HK-2 (cell line): ENCODE measurements around the gene OR5K1.
A peak's percentile ranks its signal among the peaks of the same experiment; 100 is the strongest.

Experiments
- DNase-seq: peaks from one replicate; pipeline ENCODE4 v3.0.0-alpha.2; 2018; ENCODE audit not compliant: unreplicated experiment

The OR5K1 gene

DNA sequence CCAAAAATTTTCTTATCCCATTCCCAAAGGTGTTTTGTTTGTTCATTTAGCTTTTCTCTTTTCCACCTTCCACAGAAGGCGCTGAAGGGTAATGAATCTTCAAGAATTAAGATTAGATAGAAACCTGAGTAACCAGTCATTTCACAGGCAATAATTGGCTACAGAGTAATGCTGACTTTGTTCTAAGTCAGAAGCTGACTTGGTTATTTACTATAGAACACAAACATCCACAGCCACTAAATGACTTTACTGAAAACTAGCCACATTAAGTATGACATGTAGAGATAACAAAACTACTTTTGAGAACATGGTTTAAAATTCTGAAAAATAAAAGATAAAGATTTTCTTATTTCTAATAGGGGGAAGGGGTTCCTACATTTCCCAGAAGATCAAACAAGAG, 51.9 kb downstream of the OR5K1 start:
- no peak for DNase-seq

DNA sequence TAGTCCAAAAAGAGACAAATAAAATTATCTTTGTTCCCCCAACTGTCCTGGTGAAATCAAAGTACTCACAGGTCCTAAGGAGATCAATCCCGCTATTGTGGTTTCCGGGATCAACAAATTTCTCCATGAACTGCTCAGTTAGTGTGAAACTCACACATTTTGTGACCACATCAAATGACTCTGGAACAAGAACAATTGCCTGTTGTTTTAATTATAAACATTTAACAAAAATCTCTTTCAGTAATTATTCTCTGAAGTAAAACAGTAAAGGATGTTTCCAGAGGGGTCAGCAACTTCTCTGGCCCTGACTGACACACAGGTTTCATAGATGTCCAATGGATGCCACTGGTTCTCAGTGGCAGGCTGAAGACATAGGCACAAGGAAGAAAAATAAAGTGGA, 55.8 kb downstream of the OR5K1 start:
- DNase-seq, result no peak

DNA sequence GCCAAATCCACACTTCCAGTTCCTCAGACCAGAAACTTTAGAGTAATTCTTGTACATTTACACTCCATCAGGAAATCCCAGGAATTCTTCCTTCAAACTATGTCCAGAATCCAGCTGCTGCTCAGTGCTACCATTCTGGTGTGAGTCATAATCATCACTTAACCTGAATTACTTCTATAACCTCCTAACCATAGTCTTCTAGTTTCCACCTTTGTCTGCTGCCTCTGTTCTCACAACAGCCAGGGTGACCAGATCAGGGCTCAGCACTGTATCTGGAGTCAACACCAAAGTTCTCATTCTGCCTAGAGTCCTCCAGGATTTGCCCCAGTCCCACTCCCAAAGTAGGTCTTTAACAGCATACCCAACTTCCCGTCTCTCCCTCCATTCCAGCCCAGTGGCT, 56.4 kb downstream of the OR5K1 start:
- DNase-seq, result no peak

DNA sequence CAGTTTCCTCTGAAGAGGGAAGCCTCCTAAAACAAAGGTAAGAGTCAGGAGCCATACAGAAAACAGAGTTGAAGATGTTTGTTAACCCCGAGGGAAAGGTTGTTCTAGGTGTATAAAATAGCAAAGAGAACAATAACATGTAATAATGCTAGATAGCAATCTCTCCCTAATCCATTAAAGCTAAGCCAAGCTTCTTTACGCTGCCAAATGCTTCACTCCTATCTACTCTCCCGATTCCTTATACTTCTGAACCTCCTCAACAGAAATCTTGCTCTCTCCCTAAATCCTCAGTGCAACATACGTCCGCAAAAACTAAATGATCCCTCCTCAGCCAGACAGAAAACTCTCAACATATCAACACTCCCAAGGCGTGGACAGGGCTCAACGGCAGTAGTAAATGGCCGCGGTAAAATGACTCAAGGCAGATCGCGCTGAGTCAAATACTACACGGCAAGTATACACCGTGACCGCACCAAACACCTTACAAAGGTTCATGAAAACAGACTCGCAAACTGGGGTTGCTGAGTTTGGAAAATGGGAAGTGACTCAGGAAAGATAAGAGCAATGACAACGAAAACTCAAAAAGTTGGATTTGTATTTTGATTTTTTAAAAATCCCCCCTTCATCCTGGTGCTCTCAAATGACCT, 59.0 kb downstream of the OR5K1 start:
- peak; percentile 62 for DNase-seq
